Globus pallidus (tissue), 1 donor: ENCODE results near the gene SEZ6L2.

ENCODE experiments used
- DNase-seq: peaks from one replicate; pipeline ENCODE4 v3.0.0-alpha.2; 2015; ENCODE audit warnings: low spot score

The SEZ6L2 gene

GRCh38 chr16:29824589-29825144 is 74.7 kb downstream of the SEZ6L2 start:
- DNase-seq, result no peak

GRCh38 chr16:29821643-29822115 is 77.7 kb downstream of the SEZ6L2 start:
- DNase-seq, result no peak
